GM12878 (cell line): ENCODE measurements around the gene TACC3. TPM values are rescaled to one million over a fixed set of nuclear protein-coding genes. Genes with fewer than 3 reads are reported as not detected.
A peak's percentile ranks its signal among the peaks of the same experiment; 100 is the strongest.

Experiments used
- ATAC-seq: fragments of 200-7000 bp; cut with Tn5 transposase; 3 replicates; pipeline ENCODE4 v1.9.1; 2020; ENCODE audit warnings: mild to moderate bottlenecking, moderate library complexity
- BruUV-seq: library from RNA; stranded (reverse); fragments of 400-500 nt; replicated peaks from 2 replicates; lab custom pipeline; 2021; lab: Mats Ljungman, UMichigan
- CTCF ChIA-PET: fragments of 300-600 bp; sonication (Branson Sonifier 250); formaldehyde crosslinking; extraction: SDS; loops from one replicate; lab custom pipeline; 2021; ENCODE audit warnings: inconsistent platforms; lab: Yijun Ruan, JAX
- POLR2A ChIA-PET: fragments of 350-600 bp; formaldehyde crosslinking; extraction: SDS; loops from one replicate; lab custom pipeline; 2021; ENCODE audit warnings: inconsistent platforms; lab: Charles Lee
- RAD21 ChIA-PET: fragments of 300-600 bp; sonication (Branson Sonifier 250); formaldehyde crosslinking; loops from one replicate; lab custom pipeline; 2023; ENCODE audit warnings: antibody characterized with exemption; ENCODE audit not compliant: unreplicated experiment; lab: Charles Lee
- SMC1A ChIA-PET: fragments of 300-600 bp; sonication (Branson Sonifier 250); formaldehyde crosslinking; loops from one replicate; lab custom pipeline; 2023; ENCODE audit not compliant: unreplicated experiment, uncharacterized antibody; lab: Charles Lee
- DNase-seq: peaks from one replicate; pipeline ENCODE4 v3.0.0-alpha.2; 2011; ENCODE audit warnings: low read depth, low spot score
- FAIRE-seq: peaks from 3 replicates; lab custom pipeline; 2011; peaks lifted over from hg19 to GRCh38; lab: Jason Lieb, UNC
- H2AFZ ChIP-seq: 2 replicates; pipeline ENCODE4 v1.6.0; 2011; ENCODE audit warnings: low read depth, low read length, control low read depth; ENCODE audit not compliant: control insufficient read depth
- H3K27ac ChIP-seq: 2 replicates; pipeline ENCODE4 v1.5.1; 2011; ENCODE audit warnings: control low read depth; ENCODE audit not compliant: control insufficient read depth, insufficient read depth
- H3K27me3 ChIP-seq, 2 experiments: replicated peaks in 1 of 2; 2 replicates each; pipeline versions ENCODE4 v1.6.0 to v1.6.1; 2011; ENCODE audit warnings: low read length in 1 of 2; ENCODE audit not compliant: control insufficient read depth in 2 of 2, insufficient read depth in 2 of 2
- H3K36me3 ChIP-seq, 2 experiments: 2 replicates each; pipeline ENCODE4 v1.5.1; 2011; ENCODE audit warnings: low read length in 1 of 2; ENCODE audit not compliant: control insufficient read depth in 2 of 2, insufficient read depth in 2 of 2
- H3K4me1 ChIP-seq: 2 replicates; pipeline ENCODE4 v1.6.1; 2011; ENCODE audit warnings: mild to moderate bottlenecking, low read length, moderate library complexity, mixed read lengths; ENCODE audit not compliant: control insufficient read depth, insufficient read depth
- H3K4me2 ChIP-seq: 2 replicates; pipeline ENCODE4 v1.6.0; 2011; ENCODE audit warnings: control low read depth; ENCODE audit not compliant: control insufficient read depth, insufficient read depth
- H3K4me3 ChIP-seq: fragments of 200-600 bp; sonication (generic); 2 replicates; pipeline ENCODE4 v1.5.1; 2016
- H3K79me2 ChIP-seq: 2 replicates; pipeline ENCODE4 v1.6.0; 2011; ENCODE audit warnings: low read length; ENCODE audit not compliant: control insufficient read depth, insufficient read depth
- H3K9ac ChIP-seq: 2 replicates; pipeline ENCODE4 v1.8.0; 2011; ENCODE audit warnings: low read length, control low read depth, mixed read lengths; ENCODE audit not compliant: control insufficient read depth, insufficient read depth
- H3K9me3 ChIP-seq: replicated peaks from 3 replicates; pipeline ENCODE4 v1.5.1; 2011; ENCODE audit warnings: mild to moderate bottlenecking, low read length; ENCODE audit not compliant: control insufficient read depth, insufficient read depth
- H4K20me1 ChIP-seq: 2 replicates; pipeline ENCODE4 v1.6.0; 2011; ENCODE audit not compliant: control insufficient read depth, insufficient read depth
- BRCA1 ChIP-seq: IDR thresholded peaks from 2 replicates; pipeline ENCODE4 v1.6.1; 2011; ENCODE audit warnings: low read depth, low read length, improper control_type of control experiment
- EED ChIP-seq: sonication (generic); IDR thresholded peaks from 2 replicates; pipeline ENCODE4 v1.6.1; 2016; ENCODE audit warnings: antibody characterized with exemption, low read depth
- GABPA ChIP-seq: IDR thresholded peaks from 2 replicates; pipeline ENCODE4 v1.6.1; 2014; ENCODE audit warnings: antibody characterized with exemption, low read depth, mild to moderate bottlenecking, inconsistent platforms
- HDGF ChIP-seq: fragments of 450-650 bp; IDR thresholded peaks from 2 replicates; pipeline ENCODE4 v1.6.1; 2016; ENCODE audit warnings: antibody characterized with exemption
- MEF2A ChIP-seq: IDR thresholded peaks from 2 replicates; pipeline ENCODE4 v1.6.1; 2011; ENCODE audit warnings: low read depth, mild to moderate bottlenecking, low read length, moderate library complexity; ENCODE audit not compliant: insufficient read depth
- NFYA ChIP-seq: IDR thresholded peaks from 2 replicates; pipeline ENCODE4 v1.6.1; 2011; ENCODE audit warnings: low read depth, mild to moderate bottlenecking, low read length, improper control_type of control experiment, borderline replicate concordance
- PAX8 ChIP-seq: fragments of 450-650 bp; IDR thresholded peaks from 2 replicates; pipeline ENCODE4 v1.6.1; 2017; ENCODE audit warnings: mild to moderate bottlenecking, moderate library complexity
- POLR2A ChIP-seq: IDR thresholded peaks from 2 replicates; pipeline ENCODE4 v1.6.1; 2011; ENCODE audit warnings: low read depth, mild to moderate bottlenecking, low read length
- POU2F2 ChIP-seq: IDR thresholded peaks from 3 replicates; pipeline ENCODE4 v1.6.1; 2011; ENCODE audit warnings: low read depth, mild to moderate bottlenecking, low read length, borderline replicate concordance
- RBBP5 ChIP-seq: fragments of 200-600 bp; sonication (generic); conservative IDR thresholded peaks from 2 replicates; pipeline ENCODE4 v1.6.1; 2016
- SIN3A ChIP-seq: IDR thresholded peaks from 2 replicates; pipeline ENCODE4 v1.6.1; 2012; ENCODE audit warnings: low read depth, low read length, improper control_type of control experiment
- SMC3 ChIP-seq: IDR thresholded peaks from 2 replicates; pipeline ENCODE4 v1.6.1; 2011; ENCODE audit warnings: low read length, improper control_type of control experiment, borderline replicate concordance
- SRF ChIP-seq, 2 experiments: IDR thresholded peaks; 2 replicates each; pipeline ENCODE4 v1.6.1; 2011; ENCODE audit warnings: low read depth in 2 of 2, low read length in 2 of 2, mild to moderate bottlenecking in 1 of 2, moderate library complexity in 1 of 2
- STAT3 ChIP-seq: IDR thresholded peaks from 2 replicates; pipeline ENCODE4 v1.6.1; 2011; ENCODE audit warnings: low read depth, low read length, improper control_type of control experiment
- YY1 ChIP-seq: IDR thresholded peaks from 2 replicates; pipeline ENCODE4 v1.6.1; 2011; ENCODE audit warnings: low read depth, mild to moderate bottlenecking, low read length
- ZBED1 ChIP-seq: IDR thresholded peaks from 2 replicates; pipeline ENCODE4 v1.6.1; 2016; ENCODE audit warnings: borderline replicate concordance
- ZNF274 ChIP-seq: IDR thresholded peaks from one replicate; pipeline ENCODE4 v1.8.0; 2011; ENCODE audit not compliant: insufficient read length, insufficient read depth
- WGBS: methylation state at CpG from one replicate; pipeline ENCODE4 v1.1.6; 2016; ENCODE audit warnings: low lambda C conversion rate; ENCODE audit not compliant: insufficient replicate concordance, insufficient coverage; ENCODE audit errors: missing lambda C conversion rate; 5-methylcytosine and 5-hydroxymethylcytosine counted together
- in situ Hi-C: fragments of 300-500 bp; cut with MboI; formaldehyde crosslinking; loops from 9 replicates; pipeline ENCODE4 v1.14.3; 2018; ENCODE audit warnings: mixed read lengths
- intact Hi-C: fragments of 100-400 bp; cut with micrococcal nuclease; formaldehyde crosslinking; loops from one replicate; pipeline ENCODE4 v1.14.2; 2022; ENCODE audit not compliant: unreplicated experiment
- polyA plus RNA-seq, 11 experiments: library from polyadenylated mRNA; depleted of rRNA in 4 of 11; unstranded in 6 of 11; stranded (reverse) in 5 of 11; fragments of >200 nt; fragmentation: Nextera tagmentation in 4 of 11; fragmentation: Illumina TruSeq in 1 of 11; extraction: Ambion mirVana in 4 of 11; extraction: Trizol in 1 of 11; gene quantifications; 1 replicate in 1 of 11; 2 replicates in 10 of 11; pipeline versions ENCODE4 v1.2.1 to v1.2.3, GENCODE V29; 2011 to 2016; ENCODE audit warnings: inconsistent platforms in 2 of 11, missing spikeins in 2 of 11, low read depth in 1 of 11
- total RNA-seq, 4 experiments: library from RNA; depleted of rRNA in 3 of 4; stranded (reverse); fragments of >200 nt in 3 of 4; fragmentation: Illumina TruSeq in 1 of 4; extraction: Trizol in 1 of 4; gene quantifications; 2 replicates each; pipeline versions ENCODE4 v1.2.1 to v1.2.3, GENCODE V29; 2013 to 2021
- TF ChIP-seq, protein P1 (sequence below): fragments of 450-650 bp; IDR thresholded peaks from 2 replicates; pipeline ENCODE4 v1.6.1; 2017; ENCODE audit warnings: mild to moderate bottlenecking, moderate library complexity
- TF ChIP-seq, protein P2 (sequence below): fragments of 450-650 bp; IDR thresholded peaks from 2 replicates; pipeline ENCODE4 v1.6.1; 2017; ENCODE audit warnings: mild to moderate bottlenecking, moderate library complexity

The TACC3 gene
- total and polyA plus RNA-seq, 10 of the 15 experiments (the other 5 are each of a cell fraction or from before 2014, with no cell fraction given) = 2.8 to 121 (median 73.3) TPM

DNA sequence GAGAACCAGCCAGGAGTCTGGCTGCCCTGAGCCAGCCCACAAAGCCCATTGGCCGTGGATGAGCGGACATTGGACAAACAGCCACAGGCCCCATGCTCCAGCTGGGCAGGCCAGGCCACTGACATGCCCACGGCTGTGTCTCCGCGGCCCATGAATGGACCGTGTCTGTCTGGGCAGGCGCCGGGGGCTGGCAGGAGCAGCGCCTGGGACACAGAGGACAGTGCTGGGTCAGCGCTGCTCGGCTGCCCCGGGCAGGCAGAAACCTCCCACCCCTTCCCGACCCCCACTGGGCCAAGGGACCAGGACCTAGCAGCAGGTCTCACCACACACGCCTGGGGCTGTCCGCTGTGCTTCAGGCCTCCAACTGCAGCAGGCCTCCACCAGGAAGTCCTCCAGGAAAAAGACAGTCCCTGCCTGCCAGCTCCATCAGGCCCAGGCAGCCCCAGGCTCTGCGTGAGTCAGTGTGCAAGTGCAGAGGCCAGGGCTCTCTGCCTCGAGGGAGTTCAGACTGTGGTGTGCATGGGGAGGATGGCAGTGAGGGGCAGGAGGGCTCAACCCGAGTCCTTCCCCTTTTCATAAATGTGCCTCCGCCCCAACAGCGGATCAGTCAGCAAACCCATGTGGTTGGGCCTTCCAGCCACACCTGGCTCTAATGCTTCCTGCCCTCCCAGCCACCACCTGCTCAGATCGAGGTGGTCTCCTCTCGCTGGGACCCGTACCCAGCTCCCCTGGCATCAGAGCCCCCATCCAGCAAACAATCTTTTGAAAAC is 54.6 kb downstream of the TACC3 start:
- FAIRE-seq (no peak), ATAC-seq (peak; percentile 40), DNase-seq (no peak)
- ChIA-PET RAD21 (no interaction called here), SMC1A (no interaction called here), POLR2A (interaction anchor here (0.6 kb wide), 1 partner anchor 678 kb away, joined by 3 read pairs; no protein-coding TSS in a partner anchor), CTCF (interaction anchor here (1.2 kb wide), 1 partner anchor 28 kb away, joined by 5 read pairs; no protein-coding TSS in a partner anchor)
- H3K79me2 ChIP-seq = no peaks in the 10 kb centered on the region
- H3K4me1 ChIP-seq = peaks cover 6% of the 10 kb centered on the region; the same call in 1 of the 2 replicates
- H3K9me3 ChIP-seq = no peaks in the 10 kb centered on the region
- BruUV-seq = no TSS peak
- no peak overlapping the region for H3K4me2 ChIP-seq
- H3K27ac ChIP-seq = no peak overlapping the region
- no peaks in the 10 kb centered on the region for H4K20me1 ChIP-seq
- H2AFZ ChIP-seq = no peak overlapping the region
- in situ Hi-C loops (no loop called here), intact Hi-C loops (no loop called here)
- no peak overlapping the region for H3K4me3 ChIP-seq
- H3K36me3 ChIP-seq = no peaks in the 10 kb centered on the region
- H3K9ac ChIP-seq = no peak overlapping the region
- 25% methylated on average over 17 of the region's 23 CpGs for WGBS
- H3K27me3 ChIP-seq = no peaks in the 10 kb centered on the region; a peak in 2 of 4 replicates
- no peak for TF ChIP-seq PAX8
- TF ChIP-seq, protein P1, sequence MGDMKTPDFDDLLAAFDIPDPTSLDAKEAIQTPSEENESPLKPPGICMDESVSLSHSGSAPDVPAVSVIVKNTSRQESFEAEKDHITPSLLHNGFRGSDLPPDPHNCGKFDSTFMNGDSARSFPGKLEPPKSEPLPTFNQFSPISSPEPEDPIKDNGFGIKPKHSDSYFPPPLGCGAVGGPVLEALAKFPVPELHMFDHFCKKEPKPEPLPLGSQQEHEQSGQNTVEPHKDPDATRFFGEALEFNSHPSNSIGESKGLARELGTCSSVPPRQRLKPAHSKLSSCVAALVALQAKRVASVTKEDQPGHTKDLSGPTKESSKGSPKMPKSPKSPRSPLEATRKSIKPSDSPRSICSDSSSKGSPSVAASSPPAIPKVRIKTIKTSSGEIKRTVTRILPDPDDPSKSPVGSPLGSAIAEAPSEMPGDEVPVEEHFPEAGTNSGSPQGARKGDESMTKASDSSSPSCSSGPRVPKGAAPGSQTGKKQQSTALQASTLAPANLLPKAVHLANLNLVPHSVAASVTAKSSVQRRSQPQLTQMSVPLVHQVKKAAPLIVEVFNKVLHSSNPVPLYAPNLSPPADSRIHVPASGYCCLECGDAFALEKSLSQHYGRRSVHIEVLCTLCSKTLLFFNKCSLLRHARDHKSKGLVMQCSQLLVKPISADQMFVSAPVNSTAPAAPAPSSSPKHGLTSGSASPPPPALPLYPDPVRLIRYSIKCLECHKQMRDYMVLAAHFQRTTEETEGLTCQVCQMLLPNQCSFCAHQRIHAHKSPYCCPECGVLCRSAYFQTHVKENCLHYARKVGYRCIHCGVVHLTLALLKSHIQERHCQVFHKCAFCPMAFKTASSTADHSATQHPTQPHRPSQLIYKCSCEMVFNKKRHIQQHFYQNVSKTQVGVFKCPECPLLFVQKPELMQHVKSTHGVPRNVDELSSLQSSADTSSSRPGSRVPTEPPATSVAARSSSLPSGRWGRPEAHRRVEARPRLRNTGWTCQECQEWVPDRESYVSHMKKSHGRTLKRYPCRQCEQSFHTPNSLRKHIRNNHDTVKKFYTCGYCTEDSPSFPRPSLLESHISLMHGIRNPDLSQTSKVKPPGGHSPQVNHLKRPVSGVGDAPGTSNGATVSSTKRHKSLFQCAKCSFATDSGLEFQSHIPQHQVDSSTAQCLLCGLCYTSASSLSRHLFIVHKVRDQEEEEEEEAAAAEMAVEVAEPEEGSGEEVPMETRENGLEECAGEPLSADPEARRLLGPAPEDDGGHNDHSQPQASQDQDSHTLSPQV = no peak
- no peak for TF ChIP-seq BRCA1
- no peak for TF ChIP-seq SMC3
- TF ChIP-seq POLR2A = no peak
- no peak for TF ChIP-seq YY1
- no peak for TF ChIP-seq NFYA
- no peak for TF ChIP-seq SRF (IDR thresholded peaks at IDR 0.05; ENCODE audit: low read depth in 2 of 2, low read length in 2 of 2)
- TF ChIP-seq GABPA = no peak
- TF ChIP-seq POU2F2 = no peak
- no peak for TF ChIP-seq HDGF
- TF ChIP-seq ZBED1 = no peak
- no peak for TF ChIP-seq EED
- TF ChIP-seq, protein P2, sequence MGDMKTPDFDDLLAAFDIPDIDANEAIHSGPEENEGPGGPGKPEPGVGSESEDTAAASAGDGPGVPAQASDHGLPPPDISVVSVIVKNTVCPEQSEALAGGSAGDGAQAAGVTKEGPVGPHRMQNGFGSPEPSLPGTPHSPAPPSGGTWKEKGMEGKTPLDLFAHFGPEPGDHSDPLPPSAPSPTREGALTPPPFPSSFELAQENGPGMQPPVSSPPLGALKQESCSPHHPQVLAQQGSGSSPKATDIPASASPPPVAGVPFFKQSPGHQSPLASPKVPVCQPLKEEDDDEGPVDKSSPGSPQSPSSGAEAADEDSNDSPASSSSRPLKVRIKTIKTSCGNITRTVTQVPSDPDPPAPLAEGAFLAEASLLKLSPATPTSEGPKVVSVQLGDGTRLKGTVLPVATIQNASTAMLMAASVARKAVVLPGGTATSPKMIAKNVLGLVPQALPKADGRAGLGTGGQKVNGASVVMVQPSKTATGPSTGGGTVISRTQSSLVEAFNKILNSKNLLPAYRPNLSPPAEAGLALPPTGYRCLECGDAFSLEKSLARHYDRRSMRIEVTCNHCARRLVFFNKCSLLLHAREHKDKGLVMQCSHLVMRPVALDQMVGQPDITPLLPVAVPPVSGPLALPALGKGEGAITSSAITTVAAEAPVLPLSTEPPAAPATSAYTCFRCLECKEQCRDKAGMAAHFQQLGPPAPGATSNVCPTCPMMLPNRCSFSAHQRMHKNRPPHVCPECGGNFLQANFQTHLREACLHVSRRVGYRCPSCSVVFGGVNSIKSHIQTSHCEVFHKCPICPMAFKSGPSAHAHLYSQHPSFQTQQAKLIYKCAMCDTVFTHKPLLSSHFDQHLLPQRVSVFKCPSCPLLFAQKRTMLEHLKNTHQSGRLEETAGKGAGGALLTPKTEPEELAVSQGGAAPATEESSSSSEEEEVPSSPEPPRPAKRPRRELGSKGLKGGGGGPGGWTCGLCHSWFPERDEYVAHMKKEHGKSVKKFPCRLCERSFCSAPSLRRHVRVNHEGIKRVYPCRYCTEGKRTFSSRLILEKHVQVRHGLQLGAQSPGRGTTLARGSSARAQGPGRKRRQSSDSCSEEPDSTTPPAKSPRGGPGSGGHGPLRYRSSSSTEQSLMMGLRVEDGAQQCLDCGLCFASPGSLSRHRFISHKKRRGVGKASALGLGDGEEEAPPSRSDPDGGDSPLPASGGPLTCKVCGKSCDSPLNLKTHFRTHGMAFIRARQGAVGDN = no peak
- no peak for TF ChIP-seq MEF2A
- no peak for TF ChIP-seq STAT3
- no peak for TF ChIP-seq SIN3A
- no peak for TF ChIP-seq ZNF274
- no peak for TF ChIP-seq RBBP5
